Gastroesophageal sphincter (tissue), 4 donors: ENCODE results near the gene ARX. TPM values are rescaled to one million over a fixed set of nuclear protein-coding genes. Genes with fewer than 3 reads are reported as not detected.

Experiments used
- ATAC-seq: fragments of 150-250 bp; one replicate; pipeline ENCODE4 v1.9.1; 2016; ENCODE audit warnings: mild to moderate bottlenecking, moderate library complexity
- H3K27ac ChIP-seq, 4 donors: fragments of 200-600 bp; sonication (generic) in 3 of 4; 1 replicate in 3 of 4; 2 replicates in 1 of 4; pipeline ENCODE4 v1.5.1; 2016 to 2019
- H3K27me3 ChIP-seq: fragments of 200-600 bp; sonication (generic); one replicate; pipeline ENCODE4 v1.5.1; 2019
- H3K36me3 ChIP-seq, 2 donors: fragments of 200-600 bp; sonication (generic); one replicate each; pipeline ENCODE4 v1.5.1; 2019; ENCODE audit warnings: control low read depth in 1 of 2
- H3K4me1 ChIP-seq, 3 donors: fragments of 200-600 bp; sonication (generic); 1 replicate in 2 of 3; 2 replicates in 1 of 3; pipeline ENCODE4 v1.5.1; 2016 to 2019; ENCODE audit warnings: control low read depth in 2 of 3
- H3K4me3 ChIP-seq, 2 donors: fragments of 200-600 bp; sonication (generic); one replicate each; pipeline ENCODE4 v1.5.1; 2019; ENCODE audit warnings: mild to moderate bottlenecking in 1 of 2, moderate library complexity in 1 of 2
- H3K9me3 ChIP-seq, 3 donors: fragments of 200-600 bp; sonication (generic); one replicate each; pipeline ENCODE4 v1.5.1; 2017 to 2019; ENCODE audit warnings: control low read depth in 2 of 3
- EP300 ChIP-seq: sonication (generic); formaldehyde crosslinking; IDR thresholded peaks from one replicate; pipeline ENCODE4 v1.6.1; 2017; ENCODE audit warnings: antibody characterized with exemption, mild to moderate bottlenecking
- POLR2A ChIP-seq, 2 donors: fragments of 450-650 bp; IDR thresholded peaks; one replicate each; pipeline ENCODE4 v1.6.1; 2017; ENCODE audit warnings: antibody characterized with exemption in 2 of 2, mild to moderate bottlenecking in 2 of 2, moderate library complexity in 1 of 2
- POLR2AphosphoS5 ChIP-seq: sonication (generic); formaldehyde crosslinking; IDR thresholded peaks from one replicate; pipeline ENCODE4 v1.6.1; 2017; ENCODE audit warnings: antibody characterized with exemption
- WGBS, 2 donors: methylation state at CpG; one replicate each; pipeline ENCODE4 v1.1.5; 2018; ENCODE audit warnings: low coverage in 1 of 2; 5-methylcytosine and 5-hydroxymethylcytosine counted together
- total RNA-seq, 4 donors: library from RNA; depleted of rRNA; stranded (reverse); fragments of >200 nt; gene quantifications; one replicate each; pipeline ENCODE4 v1.1.0, GENCODE V29; 2016
- TF ChIP-seq, protein P1 (sequence below), 4 experiments: fragments of 200-600 bp in 2 of 4; fragments of 450-650 bp in 2 of 4; sonication (generic) in 1 of 4; IDR thresholded peaks; one replicate each; pipeline ENCODE4 v1.5.1; 2017 to 2019; ENCODE audit warnings: antibody characterized with exemption in 4 of 4, mild to moderate bottlenecking in 2 of 4, moderate library complexity in 2 of 4

Gene ARX
- total RNA-seq = not detected

- Histone ChIP-seq H3K4me3 (no peak within 1 kb of the TSS), H3K27ac (no peak within 1 kb of the TSS), H3K36me3 (no peaks in the 10 kb centered on the region), H3K9me3 (no peaks in the 10 kb centered on the region), H3K4me1 (peaks cover 0 to 29% (median 0%) of the 10 kb centered on the region in 3 donors), H3K27me3 (peaks cover 99% of the 10 kb centered on the region)
- ATAC-seq = no peak
- no peak for TF ChIP-seq EP300
- TF ChIP-seq, protein P1, sequence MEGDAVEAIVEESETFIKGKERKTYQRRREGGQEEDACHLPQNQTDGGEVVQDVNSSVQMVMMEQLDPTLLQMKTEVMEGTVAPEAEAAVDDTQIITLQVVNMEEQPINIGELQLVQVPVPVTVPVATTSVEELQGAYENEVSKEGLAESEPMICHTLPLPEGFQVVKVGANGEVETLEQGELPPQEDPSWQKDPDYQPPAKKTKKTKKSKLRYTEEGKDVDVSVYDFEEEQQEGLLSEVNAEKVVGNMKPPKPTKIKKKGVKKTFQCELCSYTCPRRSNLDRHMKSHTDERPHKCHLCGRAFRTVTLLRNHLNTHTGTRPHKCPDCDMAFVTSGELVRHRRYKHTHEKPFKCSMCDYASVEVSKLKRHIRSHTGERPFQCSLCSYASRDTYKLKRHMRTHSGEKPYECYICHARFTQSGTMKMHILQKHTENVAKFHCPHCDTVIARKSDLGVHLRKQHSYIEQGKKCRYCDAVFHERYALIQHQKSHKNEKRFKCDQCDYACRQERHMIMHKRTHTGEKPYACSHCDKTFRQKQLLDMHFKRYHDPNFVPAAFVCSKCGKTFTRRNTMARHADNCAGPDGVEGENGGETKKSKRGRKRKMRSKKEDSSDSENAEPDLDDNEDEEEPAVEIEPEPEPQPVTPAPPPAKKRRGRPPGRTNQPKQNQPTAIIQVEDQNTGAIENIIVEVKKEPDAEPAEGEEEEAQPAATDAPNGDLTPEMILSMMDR (IDR thresholded peaks at IDR 0.05) = no peak
- no peak for TF ChIP-seq POLR2A (IDR thresholded peaks at IDR 0.05)
- no peak for TF ChIP-seq POLR2AphosphoS5
- WGBS, 2 donors = 49% methylated on average over 10 of the region's 58 CpGs; no CpG with 5 or more reads in 1 of the 2 donors
Measured at GRCh38 chrX:25015486-25016360, at the start of gene ARX. Gene ARX, minus strand, starts transcription at chrX:25015965. Its CDS starts 228 bp downstream, at chrX:25015737.

GRCh38 chrX:25059273-25059672, 43.5 kb upstream of the ARX start:
- no peak overlapping the region for H3K27ac ChIP-seq
- no peaks in the 10 kb centered on the region for H3K36me3 ChIP-seq
- H3K9me3 ChIP-seq = no peaks in the 10 kb centered on the region
- no peak for TF ChIP-seq POLR2AphosphoS5
- no peak for TF ChIP-seq EP300
- TF ChIP-seq POLR2A (IDR thresholded peaks at IDR 0.05) = no peak
- WGBS, 2 donors = 58 to 69% methylated on average over 5 of the region's 5 CpGs
- no peak for ATAC-seq
- no peak overlapping the region for H3K4me3 ChIP-seq
- no peaks in the 10 kb centered on the region for H3K27me3 ChIP-seq
- H3K4me1 ChIP-seq = no peaks in the 10 kb centered on the region

DNA sequence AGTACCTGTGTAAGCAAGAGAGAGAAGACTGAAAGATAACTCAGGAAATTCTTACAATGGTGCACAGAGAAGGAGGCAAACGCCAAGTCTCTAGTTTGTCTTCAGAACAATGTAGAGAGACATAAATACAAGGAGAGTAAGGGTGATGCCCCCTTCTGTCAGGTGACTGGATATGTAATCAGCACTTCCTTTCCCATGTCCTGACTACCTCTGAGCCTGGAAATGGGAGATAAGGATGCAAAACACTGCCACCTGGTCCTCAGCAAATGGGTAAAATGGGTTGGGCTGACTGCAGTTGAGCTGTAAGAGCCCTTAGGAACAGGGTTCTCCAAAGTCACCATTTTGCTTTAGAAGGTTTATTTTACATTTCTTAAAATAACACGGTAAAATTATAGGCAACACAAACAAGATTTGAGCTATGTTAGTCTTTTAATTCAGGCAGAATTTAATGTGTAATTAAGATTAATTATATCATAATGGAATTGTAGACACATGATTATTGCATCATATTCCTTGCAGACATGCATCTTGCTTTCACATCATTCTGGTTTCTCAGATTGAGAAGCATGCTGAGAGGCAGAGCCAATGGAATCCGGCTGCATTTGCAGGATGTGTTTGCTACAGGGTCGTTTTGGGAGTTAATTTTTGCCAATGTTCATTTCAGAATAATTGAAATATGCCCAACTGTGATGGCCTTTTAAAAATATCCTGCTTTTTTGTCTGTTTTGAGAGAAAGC, 37.2 kb upstream of the ARX start:
- no peaks in the 10 kb centered on the region for H3K9me3 ChIP-seq
- no peak overlapping the region for H3K27ac ChIP-seq
- TF ChIP-seq, protein P1 (IDR thresholded peaks at IDR 0.05) = no peak
- TF ChIP-seq EP300 (no peak), POLR2A (IDR thresholded peaks at IDR 0.05) (no peak), POLR2AphosphoS5 (no peak)
- no peak for ATAC-seq
- 62 to 67% methylated on average over 2 to 4 of the region's 4 CpGs for WGBS, 2 donors
- no peaks in the 10 kb centered on the region for H3K36me3 ChIP-seq
- H3K4me3 ChIP-seq = no peak overlapping the region
- H3K4me1 ChIP-seq = no peaks in the 10 kb centered on the region
- H3K27me3 ChIP-seq = no peaks in the 10 kb centered on the region

DNA sequence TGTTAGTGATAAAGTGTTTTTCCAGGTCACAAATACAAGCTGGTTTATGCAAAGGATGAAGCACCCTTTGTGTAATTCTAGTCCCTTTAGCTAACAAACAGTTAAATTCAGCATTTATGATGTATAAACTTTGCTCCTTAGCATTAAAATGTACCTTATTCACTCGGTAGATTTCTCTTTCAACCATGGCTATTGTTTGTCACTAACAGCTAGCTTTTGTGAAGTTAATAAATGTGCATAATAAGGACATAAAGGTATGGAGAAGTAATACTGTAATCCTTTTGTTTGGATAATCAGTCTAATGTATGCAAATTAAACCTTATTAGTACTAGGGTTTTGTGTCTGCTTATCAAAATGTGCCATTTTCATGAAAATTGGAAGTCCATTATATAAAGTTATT, 34.2 kb upstream of the ARX start:
- no peak overlapping the region for H3K27ac ChIP-seq
- TF ChIP-seq, protein P1 (IDR thresholded peaks at IDR 0.05) = no peak
- no peak for TF ChIP-seq EP300
- no peak for TF ChIP-seq POLR2AphosphoS5
- no peak for TF ChIP-seq POLR2A (IDR thresholded peaks at IDR 0.05)
- H3K9me3 ChIP-seq = no peaks in the 10 kb centered on the region
- H3K4me3 ChIP-seq = no peak overlapping the region
- H3K4me1 ChIP-seq = no peaks in the 10 kb centered on the region
- no peaks in the 10 kb centered on the region for H3K27me3 ChIP-seq
- ATAC-seq = no peak
- 21 to 56% methylated on average over 1 of the region's 1 CpG for WGBS, 2 donors
- no peaks in the 10 kb centered on the region for H3K36me3 ChIP-seq

GRCh38 chrX:25049357-25049756, 33.6 kb upstream of the ARX start:
- Histone ChIP-seq H3K4me1 (no peaks in the 10 kb centered on the region), H3K4me3 (no peak overlapping the region), H3K27me3 (no peaks in the 10 kb centered on the region), H3K27ac (no peak overlapping the region), H3K36me3 (no peaks in the 10 kb centered on the region), H3K9me3 (no peaks in the 10 kb centered on the region)
- WGBS, 2 donors = 26 to 32% methylated on average over 3 to 5 of the region's 5 CpGs
- ATAC-seq = no peak
- TF ChIP-seq POLR2A (IDR thresholded peaks at IDR 0.05) = no peak
- no peak for TF ChIP-seq POLR2AphosphoS5
- TF ChIP-seq EP300 = no peak
- TF ChIP-seq, protein P1 (IDR thresholded peaks at IDR 0.05) = no peak
